Stomach (tissue), 4 donors: Measurements from ENCODE around the gene ATG7.

ENCODE experiments used
- CTCF ChIP-seq, 7 experiments: fragments of 450-650 bp in 4 of 7; fragments of 200-600 bp in 3 of 7; sonication (generic) in 3 of 7; IDR thresholded peaks; one replicate each; pipeline ENCODE4 v1.5.1; 2016 to 2019; ENCODE audit warnings: antibody characterized with exemption in 7 of 7, control low read depth in 2 of 7, mild to moderate bottlenecking in 1 of 7
- POLR2A ChIP-seq, 4 donors: fragments of 450-650 bp; IDR thresholded peaks; one replicate each; pipeline ENCODE4 v1.6.1; 2016; ENCODE audit warnings: antibody characterized with exemption in 4 of 4, control low read depth in 2 of 4, mild to moderate bottlenecking in 1 of 4, moderate library complexity in 1 of 4
- POLR2AphosphoS5 ChIP-seq, 3 donors: sonication (generic); formaldehyde crosslinking; IDR thresholded peaks; one replicate each; pipeline ENCODE4 v1.6.1; 2016; ENCODE audit warnings: antibody characterized with exemption in 3 of 3

- TF ChIP-seq CTCF (IDR thresholded peaks at IDR 0.05) (no peak), POLR2A (IDR thresholded peaks at IDR 0.05) (no peak), POLR2AphosphoS5 (IDR thresholded peaks at IDR 0.05) (no peak)
Measured at GRCh38 chr3:11407644-11408043, 135.4 kb downstream of the ATG7 start.
